ENCODE results near the gene SH2B3.
A peak's percentile ranks its signal among the peaks of the same experiment; 100 is the strongest.

- TF ChIP-seq CTCF (IDR thresholded peaks at IDR 0.05; ENCODE audit: low read depth, low read length, poor library complexity, severe bottlenecking), result peak; percentile 91
- TF ChIP-seq EZH2phosphoT487 (IDR thresholded peaks at IDR 0.05; ENCODE audit: borderline replicate concordance, low read length), result no peak
Measured at GRCh38 chr12:111451649-111452129, 46.0 kb downstream of the SH2B3 start.

All from DOHH2 (cell line).